Measurements from ENCODE around the gene FGF6. TPM values are rescaled to one million over a fixed set of nuclear protein-coding genes. Genes with fewer than 3 reads are reported as not detected.
A peak's percentile ranks its signal among the peaks of the same experiment; 100 is the strongest.

FGF6 gene
- total RNA-seq, 1 donor from 2014 or later = not detected

- Mint-ChIP-seq H3K4me1 (ENCODE audit: low read depth, unreplicated experiment) (no peaks in the 10 kb centered on the region), H3K27ac (ENCODE audit: unreplicated experiment) (no peak overlapping the region), H3K4me3 (ENCODE audit: unreplicated experiment) (no peak overlapping the region), H3K9me3 (ENCODE audit: unreplicated experiment) (peaks cover 6% of the 10 kb centered on the region), H3K36me3 (ENCODE audit: low read depth, unreplicated experiment) (no peaks in the 10 kb centered on the region), H3K27me3 (ENCODE audit: low read depth, unreplicated experiment) (peaks cover 13% of the 10 kb centered on the region)
- no peak overlapping the region for H3K9ac ChIP-seq (ENCODE audit: low read length)
- H3K27ac ChIP-seq (ENCODE audit: low read depth, low read length) = no peak overlapping the region
- FAIRE-seq (no peak), DNase-seq (ENCODE audit: low read depth) (no peak)
- H4K20me1 ChIP-seq (ENCODE audit: insufficient read depth, low read length) = no peaks in the 10 kb centered on the region
- no peaks in the 10 kb centered on the region for H3K4me1 ChIP-seq (ENCODE audit: insufficient read depth, low read length)
- TF ChIP-seq CTCF (IDR thresholded peaks at IDR 0.05; ENCODE audit: insufficient read depth, low read depth, low read length) (no peak), EZH2 (IDR thresholded peaks at IDR 0.05; ENCODE audit: insufficient read depth, low read length) (no peak)
- no peaks in the 10 kb centered on the region for H3K79me2 ChIP-seq (ENCODE audit: insufficient read depth, low read length)
- H3K27me3 ChIP-seq (ENCODE audit: insufficient read depth, low read length) = no peaks in the 10 kb centered on the region
- no peaks in the 10 kb centered on the region for H3K9me3 ChIP-seq (ENCODE audit: insufficient read depth, low read depth, low read length)
- H3K4me3 ChIP-seq (ENCODE audit: insufficient read depth, low read depth, low read length) = no peak overlapping the region
- no peaks in the 10 kb centered on the region for H3K36me3 ChIP-seq (ENCODE audit: insufficient read depth, low read length)
- H3K4me2 ChIP-seq (ENCODE audit: low read length) = no peak overlapping the region
- H2AFZ ChIP-seq (ENCODE audit: low read depth, low read length) = no peak overlapping the region
Observed at GRCh38 chr12:4423528-4424195, 22.0 kb downstream of the FGF6 start.

- Mint-ChIP-seq H3K27ac (ENCODE audit: unreplicated experiment) (no peak overlapping the region), H3K4me3 (ENCODE audit: unreplicated experiment) (no peak overlapping the region), H3K27me3 (ENCODE audit: low read depth, unreplicated experiment) (peaks cover 18% of the 10 kb centered on the region), H3K9me3 (ENCODE audit: unreplicated experiment) (peaks cover 2% of the 10 kb centered on the region), H3K4me1 (ENCODE audit: low read depth, unreplicated experiment) (no peaks in the 10 kb centered on the region), H3K36me3 (ENCODE audit: low read depth, unreplicated experiment) (no peaks in the 10 kb centered on the region)
- no peak overlapping the region for H2AFZ ChIP-seq (ENCODE audit: low read depth, low read length)
- no peak overlapping the region for H3K4me2 ChIP-seq (ENCODE audit: low read length)
- H3K79me2 ChIP-seq (ENCODE audit: insufficient read depth, low read length) = no peaks in the 10 kb centered on the region
- no peak for TF ChIP-seq CTCF (IDR thresholded peaks at IDR 0.05; ENCODE audit: insufficient read depth, low read depth, low read length)
- no peak for TF ChIP-seq EZH2 (IDR thresholded peaks at IDR 0.05; ENCODE audit: insufficient read depth, low read length)
- DNase-seq (ENCODE audit: low read depth) = no peak
- H3K27ac ChIP-seq (ENCODE audit: low read depth, low read length) = no peak overlapping the region
- H3K4me3 ChIP-seq (ENCODE audit: insufficient read depth, low read depth, low read length) = no peak overlapping the region
- FAIRE-seq = no peak
- H4K20me1 ChIP-seq (ENCODE audit: insufficient read depth, low read length) = no peaks in the 10 kb centered on the region
- H3K4me1 ChIP-seq (ENCODE audit: insufficient read depth, low read length) = no peaks in the 10 kb centered on the region
- no peaks in the 10 kb centered on the region for H3K36me3 ChIP-seq (ENCODE audit: insufficient read depth, low read length)
- peaks cover under 1% of the 10 kb centered on the region for H3K27me3 ChIP-seq (ENCODE audit: insufficient read depth, low read length)
- H3K9me3 ChIP-seq (ENCODE audit: insufficient read depth, low read depth, low read length) = no peaks in the 10 kb centered on the region
- no peak overlapping the region for H3K9ac ChIP-seq (ENCODE audit: low read length)
Observed at GRCh38 chr12:4422985-4423384, 22.6 kb downstream of the FGF6 start.

GRCh38 chr12:4421590-4422031, 24.0 kb downstream of the FGF6 start:
- Histone ChIP-seq H3K36me3 (ENCODE audit: insufficient read depth, low read length) (no peaks in the 10 kb centered on the region), H4K20me1 (ENCODE audit: insufficient read depth, low read length) (no peaks in the 10 kb centered on the region), H3K9ac (ENCODE audit: low read length) (no peak overlapping the region), H3K27me3 (ENCODE audit: insufficient read depth, low read length) (peaks cover 12% of the 10 kb centered on the region), H3K4me2 (ENCODE audit: low read length) (no peak overlapping the region), H3K27ac (ENCODE audit: low read depth, low read length) (no peak overlapping the region), H3K4me1 (ENCODE audit: insufficient read depth, low read length) (no peaks in the 10 kb centered on the region), H3K4me3 (ENCODE audit: insufficient read depth, low read depth, low read length) (no peak overlapping the region), H3K79me2 (ENCODE audit: insufficient read depth, low read length) (no peaks in the 10 kb centered on the region), H3K9me3 (ENCODE audit: insufficient read depth, low read depth, low read length) (no peaks in the 10 kb centered on the region), H2AFZ (ENCODE audit: low read depth, low read length) (no peak overlapping the region)
- Mint-ChIP-seq H3K4me3 (ENCODE audit: unreplicated experiment) (no peak overlapping the region), H3K9me3 (ENCODE audit: unreplicated experiment) (no peaks in the 10 kb centered on the region), H3K27me3 (ENCODE audit: low read depth, unreplicated experiment) (peaks cover 26% of the 10 kb centered on the region), H3K4me1 (ENCODE audit: low read depth, unreplicated experiment) (no peaks in the 10 kb centered on the region), H3K36me3 (ENCODE audit: low read depth, unreplicated experiment) (no peaks in the 10 kb centered on the region), H3K27ac (ENCODE audit: unreplicated experiment) (no peak overlapping the region)
- peak; percentile 16 for DNase-seq (ENCODE audit: low read depth)
- FAIRE-seq = no peak
- TF ChIP-seq EZH2 (IDR thresholded peaks at IDR 0.05; ENCODE audit: insufficient read depth, low read length) (no peak), CTCF (IDR thresholded peaks at IDR 0.05; ENCODE audit: insufficient read depth, low read depth, low read length) (peak; percentile 58)
